ENCODE data around the gene AGAP5.

Gene AGAP5

DNA sequence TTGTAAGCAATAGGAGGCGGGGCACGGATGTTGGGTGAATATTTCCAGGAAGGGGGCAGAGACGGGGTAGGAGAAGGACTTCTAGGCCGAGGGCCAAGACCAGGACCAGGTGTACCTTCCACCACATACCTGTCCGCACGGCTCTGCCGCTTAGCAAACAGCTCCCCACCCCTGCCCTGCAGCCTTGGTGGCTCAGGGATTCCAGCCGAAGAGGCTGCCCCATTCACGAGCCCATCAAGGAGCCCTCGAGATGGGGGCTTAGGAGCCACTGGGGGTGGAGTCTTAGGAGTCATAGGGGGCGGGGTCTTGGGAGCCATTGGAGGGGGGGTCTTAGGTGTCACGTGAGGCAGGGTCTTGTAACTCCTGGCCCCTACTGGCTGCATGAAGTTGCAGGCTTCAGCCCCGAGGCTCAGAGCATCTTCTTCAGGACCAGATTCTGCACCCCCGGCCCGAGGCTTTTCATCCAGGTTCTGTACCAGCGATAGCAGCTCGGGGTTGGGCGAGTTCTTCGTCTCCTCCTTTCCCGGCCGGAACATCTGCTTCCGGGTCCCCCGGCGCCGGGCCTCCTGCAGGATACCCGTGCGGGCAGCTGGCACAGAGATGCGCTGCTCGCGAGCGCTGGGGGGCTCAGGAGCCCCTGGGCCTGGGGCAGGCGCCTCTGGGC, 50.6 kb downstream of the AGAP5 start:
- no peaks in the 10 kb centered on the region for H3K9me3 ChIP-seq (ENCODE audit: control insufficient read depth in 2 of 2, low read length in 2 of 2)
- H3K4me3 ChIP-seq (ENCODE audit: low read length in 2 of 2) = peak overlapping the region; percentile 75 to 76
- no peaks in the 10 kb centered on the region for H3K27me3 ChIP-seq (ENCODE audit: control insufficient read depth in 2 of 2, insufficient read depth in 2 of 2, low read length in 2 of 2)
- H3K27ac ChIP-seq (ENCODE audit: low read depth in 2 of 2, low read length in 2 of 2) = no peak overlapping the region
- H3K36me3 ChIP-seq (ENCODE audit: control insufficient read depth in 2 of 2, insufficient read depth in 2 of 2, low read length in 2 of 2) = no peaks in the 10 kb centered on the region
- peak overlapping the region; percentile 67 to 68 for H3K9ac ChIP-seq (ENCODE audit: low read depth in 1 of 2, low read length in 2 of 2)
- peaks cover 0 to 7% of the 10 kb centered on the region in 2 donors for H3K4me1 ChIP-seq (ENCODE audit: control insufficient read depth in 2 of 2, insufficient read depth in 2 of 2, low read length in 2 of 2)

DNA sequence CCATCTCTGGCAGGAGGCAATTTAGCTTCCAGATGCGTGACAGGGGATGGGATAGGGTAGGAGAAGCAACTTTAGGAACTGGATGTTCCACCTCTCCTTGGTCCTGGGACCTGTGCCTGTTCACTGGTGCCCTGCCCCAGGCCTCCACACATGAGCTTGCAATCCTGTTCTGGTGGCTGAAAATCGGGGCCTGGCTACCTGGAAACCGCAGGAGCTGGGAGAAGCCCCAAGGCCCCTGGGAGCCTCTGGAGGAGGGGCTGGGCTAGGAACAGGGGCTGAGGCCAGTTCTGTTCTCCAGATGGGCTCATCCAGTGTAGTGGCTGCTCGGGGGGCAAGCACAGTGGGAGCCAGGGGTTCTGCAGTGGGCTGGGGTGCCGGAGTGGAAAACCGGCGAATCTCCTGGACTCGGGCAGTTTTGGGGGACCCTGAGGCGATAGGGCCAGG, 51.3 kb downstream of the AGAP5 start:
- Histone ChIP-seq H3K27me3 (ENCODE audit: control insufficient read depth in 2 of 2, insufficient read depth in 2 of 2, low read length in 2 of 2) (no peaks in the 10 kb centered on the region), H3K27ac (ENCODE audit: low read depth in 2 of 2, low read length in 2 of 2) (no peak overlapping the region), H3K9ac (ENCODE audit: low read depth in 1 of 2, low read length in 2 of 2) (no peak overlapping the region), H3K4me1 (ENCODE audit: control insufficient read depth in 2 of 2, insufficient read depth in 2 of 2, low read length in 2 of 2) (peaks cover 0 to 7% of the 10 kb centered on the region in 2 donors), H3K4me3 (ENCODE audit: low read length in 2 of 2) (no peak overlapping the region), H3K36me3 (ENCODE audit: control insufficient read depth in 2 of 2, insufficient read depth in 2 of 2, low read length in 2 of 2) (no peaks in the 10 kb centered on the region), H3K9me3 (ENCODE audit: control insufficient read depth in 2 of 2, low read length in 2 of 2) (no peaks in the 10 kb centered on the region)

DNA sequence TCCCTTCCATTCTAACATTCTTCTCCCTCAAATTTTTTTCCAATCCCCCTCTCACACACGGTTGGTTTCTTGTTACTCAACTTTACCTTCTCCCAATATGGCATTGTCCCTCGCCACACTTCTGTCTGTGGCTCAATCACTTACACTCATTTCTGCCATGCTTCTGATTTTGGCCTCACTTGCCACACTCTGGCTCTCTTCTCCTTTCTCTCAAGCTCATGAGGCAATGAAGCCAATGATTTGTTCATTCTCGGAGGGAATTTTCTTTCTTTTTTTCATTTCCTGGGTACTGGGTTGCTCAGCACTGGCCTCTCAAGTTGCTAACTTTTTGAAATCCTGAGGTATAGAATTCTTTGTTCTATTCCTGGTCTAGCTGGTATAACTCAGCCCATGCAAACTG, 52.7 kb downstream of the AGAP5 start:
- Histone ChIP-seq H3K27ac (ENCODE audit: low read depth in 2 of 2, low read length in 2 of 2) (no peak overlapping the region), H3K4me3 (ENCODE audit: low read length in 2 of 2) (no peak overlapping the region), H3K4me1 (ENCODE audit: control insufficient read depth in 2 of 2, insufficient read depth in 2 of 2, low read length in 2 of 2) (peaks cover 0 to 9% of the 10 kb centered on the region in 2 donors), H3K27me3 (ENCODE audit: control insufficient read depth in 2 of 2, insufficient read depth in 2 of 2, low read length in 2 of 2) (no peaks in the 10 kb centered on the region), H3K9ac (ENCODE audit: low read depth in 1 of 2, low read length in 2 of 2) (no peak overlapping the region), H3K9me3 (ENCODE audit: control insufficient read depth in 2 of 2, low read length in 2 of 2) (no peaks in the 10 kb centered on the region), H3K36me3 (ENCODE audit: control insufficient read depth in 2 of 2, insufficient read depth in 2 of 2, low read length in 2 of 2) (no peaks in the 10 kb centered on the region)

DNA sequence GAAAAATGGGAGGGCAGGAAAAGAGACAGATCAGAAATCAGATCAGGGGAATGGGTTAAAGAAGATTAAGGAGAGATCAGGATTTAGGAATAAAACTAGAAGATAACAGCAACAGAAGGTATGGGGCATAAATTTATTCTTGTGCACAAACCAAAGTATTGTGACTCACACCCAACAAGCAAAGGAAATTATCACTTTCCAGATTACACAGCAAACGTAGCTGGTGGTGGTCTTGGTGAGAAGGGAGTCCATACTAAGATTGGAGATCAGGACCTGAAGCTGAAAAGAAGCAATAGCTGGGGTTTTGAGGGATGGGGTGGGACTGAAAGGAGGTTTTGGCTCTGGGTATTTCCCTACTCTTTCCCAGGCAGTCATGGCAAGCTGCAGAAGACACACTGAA, 53.1 kb downstream of the AGAP5 start:
- Histone ChIP-seq H3K9ac (ENCODE audit: low read depth in 1 of 2, low read length in 2 of 2) (no peak overlapping the region), H3K4me1 (ENCODE audit: control insufficient read depth in 2 of 2, insufficient read depth in 2 of 2, low read length in 2 of 2) (peaks cover 0 to 9% of the 10 kb centered on the region in 2 donors), H3K27ac (ENCODE audit: low read depth in 2 of 2, low read length in 2 of 2) (no peak overlapping the region), H3K27me3 (ENCODE audit: control insufficient read depth in 2 of 2, insufficient read depth in 2 of 2, low read length in 2 of 2) (no peaks in the 10 kb centered on the region), H3K9me3 (ENCODE audit: control insufficient read depth in 2 of 2, low read length in 2 of 2) (no peaks in the 10 kb centered on the region), H3K4me3 (ENCODE audit: low read length in 2 of 2) (no peak overlapping the region), H3K36me3 (ENCODE audit: control insufficient read depth in 2 of 2, insufficient read depth in 2 of 2, low read length in 2 of 2) (no peaks in the 10 kb centered on the region)

DNA sequence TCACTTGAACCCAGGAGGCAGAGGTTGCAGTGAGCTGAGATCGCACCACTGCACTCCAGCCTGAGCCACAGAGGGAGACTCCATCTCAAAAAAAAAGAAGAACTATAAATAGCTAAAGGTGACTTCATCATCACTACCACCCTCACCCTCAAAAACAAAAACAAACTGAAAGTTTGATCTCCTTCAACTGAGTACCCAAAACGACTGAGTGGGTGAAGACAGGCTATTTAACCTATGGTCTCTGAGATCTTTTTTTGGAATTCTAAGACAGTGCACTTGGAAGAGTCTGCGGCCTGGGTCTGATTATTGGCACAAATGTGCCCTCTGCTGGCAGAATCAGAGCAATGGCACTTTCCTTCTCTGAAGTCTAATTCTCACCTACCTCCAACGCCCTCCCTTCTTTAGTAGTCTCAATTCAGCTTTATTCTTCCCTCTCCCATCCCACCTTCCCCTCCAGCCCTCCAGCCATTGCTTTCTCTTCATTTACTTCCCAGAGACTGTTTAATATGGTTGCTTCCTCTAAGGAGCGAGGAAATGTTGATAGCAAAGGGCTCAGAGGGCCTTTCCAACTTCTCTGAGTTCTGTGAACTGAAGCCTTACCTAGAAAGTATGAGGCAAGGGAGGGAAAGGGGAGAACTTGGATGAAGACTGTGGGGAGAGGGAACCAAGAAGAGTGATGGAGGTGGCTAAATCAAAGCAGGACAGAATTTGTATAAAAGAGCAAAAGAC, 53.7 kb downstream of the AGAP5 start:
- no peaks in the 10 kb centered on the region for H3K9me3 ChIP-seq (ENCODE audit: control insufficient read depth in 2 of 2, low read length in 2 of 2)
- no peaks in the 10 kb centered on the region for H3K27me3 ChIP-seq (ENCODE audit: control insufficient read depth in 2 of 2, insufficient read depth in 2 of 2, low read length in 2 of 2)
- H3K4me3 ChIP-seq (ENCODE audit: low read length in 2 of 2) = no peak overlapping the region
- H3K36me3 ChIP-seq (ENCODE audit: control insufficient read depth in 2 of 2, insufficient read depth in 2 of 2, low read length in 2 of 2) = no peaks in the 10 kb centered on the region
- no peak overlapping the region for H3K27ac ChIP-seq (ENCODE audit: low read depth in 2 of 2, low read length in 2 of 2)
- H3K4me1 ChIP-seq (ENCODE audit: control insufficient read depth in 2 of 2, insufficient read depth in 2 of 2, low read length in 2 of 2) = peaks cover 0 to 9% of the 10 kb centered on the region in 2 donors
- no peak overlapping the region for H3K9ac ChIP-seq (ENCODE audit: low read depth in 1 of 2, low read length in 2 of 2)

DNA sequence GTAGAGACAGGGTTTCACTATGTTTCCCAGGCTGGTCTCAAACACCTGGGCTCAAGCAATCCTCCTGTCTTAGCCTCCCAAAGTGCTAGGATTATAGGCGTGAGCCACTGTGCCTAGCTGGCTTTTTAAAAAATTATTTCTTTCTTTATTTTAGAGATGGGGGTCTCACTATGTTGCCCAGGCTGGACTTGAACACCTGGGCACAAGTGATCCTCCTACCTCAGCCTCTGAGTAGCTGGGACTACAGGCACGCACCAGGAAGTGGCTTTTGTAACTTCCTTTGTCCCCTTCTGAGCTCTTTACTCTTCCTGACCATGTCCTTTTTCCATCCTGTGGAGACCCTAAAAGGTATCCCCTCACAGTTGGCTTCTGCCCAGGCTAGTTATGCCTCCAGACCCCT, 54.5 kb downstream of the AGAP5 start:
- Histone ChIP-seq H3K9me3 (ENCODE audit: control insufficient read depth in 2 of 2, low read length in 2 of 2) (no peaks in the 10 kb centered on the region), H3K9ac (ENCODE audit: low read depth in 1 of 2, low read length in 2 of 2) (no peak overlapping the region), H3K27ac (ENCODE audit: low read depth in 2 of 2, low read length in 2 of 2) (no peak overlapping the region), H3K4me3 (ENCODE audit: low read length in 2 of 2) (no peak overlapping the region), H3K4me1 (ENCODE audit: control insufficient read depth in 2 of 2, insufficient read depth in 2 of 2, low read length in 2 of 2) (peaks cover 0 to 9% of the 10 kb centered on the region in 2 donors), H3K36me3 (ENCODE audit: control insufficient read depth in 2 of 2, insufficient read depth in 2 of 2, low read length in 2 of 2) (no peaks in the 10 kb centered on the region), H3K27me3 (ENCODE audit: control insufficient read depth in 2 of 2, insufficient read depth in 2 of 2, low read length in 2 of 2) (no peaks in the 10 kb centered on the region)

DNA sequence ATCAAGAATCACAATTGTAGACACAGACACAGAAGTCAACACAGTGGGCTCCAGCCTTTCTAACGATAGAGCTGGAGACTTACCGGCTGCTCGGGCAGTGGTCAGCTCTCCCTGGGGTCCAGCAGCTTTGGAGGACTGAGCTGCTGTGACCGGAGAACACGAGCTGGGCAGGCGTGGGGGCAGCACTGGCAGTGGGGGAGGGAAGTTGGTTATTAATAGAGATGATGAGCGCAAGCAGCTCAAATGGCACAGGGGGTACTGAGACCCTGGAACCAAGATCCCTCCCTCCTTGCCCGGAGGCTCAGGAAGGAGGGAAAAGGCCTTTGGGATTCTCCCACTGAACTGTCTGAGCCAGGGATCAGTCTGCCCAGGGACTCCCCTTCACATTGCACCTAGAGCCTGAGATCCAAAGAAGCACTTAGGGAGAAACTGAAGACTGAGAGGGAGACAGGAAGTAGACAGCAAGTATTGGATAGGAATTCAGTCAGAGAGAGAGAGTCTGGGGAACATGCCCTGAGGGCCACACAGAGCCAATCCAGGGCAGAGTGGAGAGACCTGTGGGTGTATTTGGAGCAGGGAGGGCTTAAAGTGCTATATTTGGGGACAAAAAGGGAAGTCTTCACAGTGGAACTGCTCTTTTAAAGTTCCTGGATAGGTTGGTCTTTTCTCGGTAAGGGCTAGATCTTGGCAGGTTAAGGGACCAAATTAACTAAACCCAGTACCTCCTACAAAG, 56.4 kb downstream of the AGAP5 start, which contains the start of gene MYOZ1:
Gene MYOZ1, minus strand, starts transcription at position 147 of the 733 bp plus-strand sequence. CDS start 1,457 bp downstream, outside the sequence.
- no peak within 1 kb of the TSS for H3K27ac ChIP-seq (ENCODE audit: low read depth in 2 of 2, low read length in 2 of 2)
- peaks cover 0 to 4% of the 10 kb centered on the region in 2 donors for H3K4me1 ChIP-seq (ENCODE audit: control insufficient read depth in 2 of 2, insufficient read depth in 2 of 2, low read length in 2 of 2)
- no peaks in the 10 kb centered on the region for H3K36me3 ChIP-seq (ENCODE audit: control insufficient read depth in 2 of 2, insufficient read depth in 2 of 2, low read length in 2 of 2)
- no peak within 1 kb of the TSS for H3K4me3 ChIP-seq (ENCODE audit: low read length in 2 of 2)
- no peaks in the 10 kb centered on the region for H3K9me3 ChIP-seq (ENCODE audit: control insufficient read depth in 2 of 2, low read length in 2 of 2)
- H3K9ac ChIP-seq (ENCODE audit: low read depth in 1 of 2, low read length in 2 of 2) = no peak within 1 kb of the TSS
- no peaks in the 10 kb centered on the region for H3K27me3 ChIP-seq (ENCODE audit: control insufficient read depth in 2 of 2, insufficient read depth in 2 of 2, low read length in 2 of 2)

DNA sequence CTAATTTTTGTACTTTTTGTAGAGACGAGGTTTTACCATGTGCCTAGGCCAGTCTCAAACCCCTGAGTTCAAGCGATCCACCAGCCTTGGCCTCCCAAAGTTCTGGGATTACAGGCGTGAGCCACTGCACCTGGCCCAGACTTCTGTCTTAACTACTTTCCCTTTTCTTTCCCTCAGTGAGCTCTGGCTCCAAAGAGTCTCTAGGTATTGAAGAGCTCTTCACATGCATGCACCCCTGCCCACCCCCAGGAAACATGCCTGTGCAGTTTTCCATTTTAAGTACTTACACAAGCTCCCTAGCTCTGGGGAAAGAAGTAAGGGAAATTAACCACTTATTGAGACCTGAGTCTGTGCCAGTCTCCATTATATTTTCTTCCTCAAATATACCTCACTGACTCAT, 58.6 kb downstream of the AGAP5 start:
- Histone ChIP-seq H3K27ac (ENCODE audit: low read depth in 2 of 2, low read length in 2 of 2) (no peak overlapping the region), H3K27me3 (ENCODE audit: control insufficient read depth in 2 of 2, insufficient read depth in 2 of 2, low read length in 2 of 2) (no peaks in the 10 kb centered on the region), H3K4me1 (ENCODE audit: control insufficient read depth in 2 of 2, insufficient read depth in 2 of 2, low read length in 2 of 2) (peaks cover 0 to 4% of the 10 kb centered on the region in 2 donors), H3K36me3 (ENCODE audit: control insufficient read depth in 2 of 2, insufficient read depth in 2 of 2, low read length in 2 of 2) (no peaks in the 10 kb centered on the region), H3K9me3 (ENCODE audit: control insufficient read depth in 2 of 2, low read length in 2 of 2) (no peaks in the 10 kb centered on the region), H3K9ac (ENCODE audit: low read depth in 1 of 2, low read length in 2 of 2) (no peak overlapping the region), H3K4me3 (ENCODE audit: low read length in 2 of 2) (no peak overlapping the region)

DNA sequence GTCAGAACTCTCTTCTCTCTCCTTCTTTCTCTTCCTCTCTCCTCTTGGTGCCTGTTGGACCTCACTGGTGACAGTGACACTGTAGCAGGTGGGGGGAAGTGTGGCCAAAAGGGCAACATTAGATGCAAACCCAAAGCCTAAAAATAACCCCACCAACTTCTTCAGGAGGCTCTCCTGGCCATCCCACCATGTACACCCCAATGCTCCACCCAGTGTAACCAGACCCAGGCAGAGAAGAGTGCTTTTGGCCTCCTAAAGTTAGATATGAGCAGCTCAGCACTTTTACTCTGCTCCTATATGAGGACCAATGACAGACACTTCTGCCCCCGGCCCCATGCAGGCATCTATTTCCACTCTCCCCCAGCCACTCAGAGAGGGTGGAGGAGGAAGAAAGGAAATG, 62.1 kb downstream of the AGAP5 start:
- H3K4me1 ChIP-seq (ENCODE audit: control insufficient read depth in 2 of 2, insufficient read depth in 2 of 2, low read length in 2 of 2) = peaks cover 0 to under 1% of the 10 kb centered on the region in 2 donors
- no peaks in the 10 kb centered on the region for H3K36me3 ChIP-seq (ENCODE audit: control insufficient read depth in 2 of 2, insufficient read depth in 2 of 2, low read length in 2 of 2)
- H3K9ac ChIP-seq (ENCODE audit: low read depth in 1 of 2, low read length in 2 of 2) = no peak overlapping the region
- H3K4me3 ChIP-seq (ENCODE audit: low read length in 2 of 2) = no peak overlapping the region
- no peak overlapping the region for H3K27ac ChIP-seq (ENCODE audit: low read depth in 2 of 2, low read length in 2 of 2)
- no peaks in the 10 kb centered on the region for H3K9me3 ChIP-seq (ENCODE audit: control insufficient read depth in 2 of 2, low read length in 2 of 2)
- H3K27me3 ChIP-seq (ENCODE audit: control insufficient read depth in 2 of 2, insufficient read depth in 2 of 2, low read length in 2 of 2) = no peaks in the 10 kb centered on the region

DNA sequence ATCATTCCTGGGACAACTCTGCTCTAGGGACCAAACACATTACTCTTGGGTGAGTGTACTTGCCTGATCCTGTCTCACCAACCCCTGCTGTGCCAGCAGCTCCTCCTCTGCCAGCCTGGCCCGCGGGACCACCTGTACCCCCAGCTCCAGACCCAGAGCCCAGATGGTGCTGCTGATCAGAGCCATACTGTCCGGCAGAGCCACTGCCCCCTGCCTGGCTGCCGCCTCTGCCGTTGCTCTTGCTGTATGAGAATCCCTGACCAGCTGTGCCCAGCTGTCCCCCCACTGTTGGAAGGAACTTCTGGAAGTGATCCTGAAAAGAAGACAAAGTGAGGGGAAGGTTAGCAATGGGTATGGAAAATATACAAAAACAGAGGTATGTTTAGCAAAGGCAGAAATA, 63.5 kb downstream of the AGAP5 start:
- Histone ChIP-seq H3K9ac (ENCODE audit: low read depth in 1 of 2, low read length in 2 of 2) (no peak overlapping the region), H3K27me3 (ENCODE audit: control insufficient read depth in 2 of 2, insufficient read depth in 2 of 2, low read length in 2 of 2) (no peaks in the 10 kb centered on the region), H3K9me3 (ENCODE audit: control insufficient read depth in 2 of 2, low read length in 2 of 2) (no peaks in the 10 kb centered on the region), H3K27ac (ENCODE audit: low read depth in 2 of 2, low read length in 2 of 2) (no peak overlapping the region), H3K4me3 (ENCODE audit: low read length in 2 of 2) (no peak overlapping the region), H3K36me3 (ENCODE audit: control insufficient read depth in 2 of 2, insufficient read depth in 2 of 2, low read length in 2 of 2) (no peaks in the 10 kb centered on the region), H3K4me1 (ENCODE audit: control insufficient read depth in 2 of 2, insufficient read depth in 2 of 2, low read length in 2 of 2) (no peaks in the 10 kb centered on the region)

All from mucosa of rectum (tissue), 2 donors.